Brain microvascular endothelial cell (primary cell): ENCODE measurements around the gene ILK.

Source experiments
- DNase-seq: peaks from one replicate; pipeline ENCODE4 v3.0.0-alpha.2; 2020
- H3K27ac ChIP-seq: fragments of 250-450 bp; sonication (Bioruptor Pico); 2 replicates; pipeline ENCODE4 v1.5.1; 2020; ENCODE audit warnings: mild to moderate bottlenecking, moderate library complexity
- H3K27me3 ChIP-seq: fragments of 250-450 bp; sonication (Bioruptor Pico); replicated peaks from 2 replicates; pipeline ENCODE4 v1.5.1; 2020; ENCODE audit warnings: mild to moderate bottlenecking
- H3K36me3 ChIP-seq: fragments of 250-450 bp; sonication (Bioruptor Pico); replicated peaks from 2 replicates; pipeline ENCODE4 v1.5.1; 2020; ENCODE audit warnings: mild to moderate bottlenecking
- H3K4me3 ChIP-seq: 2 replicates; pipeline ENCODE4 v1.5.1; 2011; ENCODE audit warnings: low read depth, mild to moderate bottlenecking, control low read depth, low read length, moderate library complexity
- CTCF ChIP-seq: IDR thresholded peaks from 2 replicates; pipeline ENCODE4 v1.5.1; 2011; ENCODE audit warnings: low read depth, mild to moderate bottlenecking, moderate library complexity, low read length, control low read depth, inconsistent platforms; ENCODE audit errors: missing control alignments
- in situ Hi-C: cut with HindIII; loops from 2 replicates; pipeline ENCODE4 v1.10.0; 2017; ENCODE audit warnings: low sequenced_read_pairs, low pct_ligation_motif_present

ILK gene

DNA sequence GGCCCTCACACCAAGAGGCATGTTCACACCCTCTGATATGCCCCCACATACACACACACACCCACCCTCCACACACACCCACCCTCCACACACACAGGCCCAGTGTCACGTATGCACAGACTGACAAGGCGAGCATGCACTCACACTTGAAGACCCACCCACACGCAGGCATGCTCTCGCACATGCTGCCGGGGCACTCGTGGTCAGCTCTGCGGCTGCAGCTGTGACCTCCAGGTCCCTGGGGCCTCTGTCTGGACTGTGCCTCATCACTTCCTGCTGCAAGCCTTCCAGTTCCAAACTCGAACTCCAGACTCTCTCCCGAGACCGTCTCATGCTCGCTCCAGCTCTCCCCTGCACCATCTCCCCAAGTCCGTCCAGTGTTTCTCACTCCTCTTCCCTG, 42.5 kb downstream of the ILK start:
- H3K4me3 ChIP-seq, result peak overlapping the region; percentile 12
- no peak for TF ChIP-seq CTCF
- H3K36me3 ChIP-seq, result no peaks in the 10 kb centered on the region

GRCh38 chr11:6646576-6646917, 43.0 kb downstream of the ILK start:
- no peak for DNase-seq
- Histone ChIP-seq H3K4me3 (peak overlapping the region; percentile 12), H3K27ac (no peak overlapping the region), H3K36me3 (no peaks in the 10 kb centered on the region), H3K27me3 (peaks cover 28% of the 10 kb centered on the region)
- no peak for TF ChIP-seq CTCF
- in situ Hi-C loops, result no loop called here

More for the DNA sequence above, 42.5 kb downstream of the ILK start:
- in situ Hi-C loops, result no loop called here
- peak; percentile 72 for DNase-seq
- Histone ChIP-seq H3K27ac (no peak overlapping the region), H3K27me3 (peaks cover 28% of the 10 kb centered on the region)

DNA sequence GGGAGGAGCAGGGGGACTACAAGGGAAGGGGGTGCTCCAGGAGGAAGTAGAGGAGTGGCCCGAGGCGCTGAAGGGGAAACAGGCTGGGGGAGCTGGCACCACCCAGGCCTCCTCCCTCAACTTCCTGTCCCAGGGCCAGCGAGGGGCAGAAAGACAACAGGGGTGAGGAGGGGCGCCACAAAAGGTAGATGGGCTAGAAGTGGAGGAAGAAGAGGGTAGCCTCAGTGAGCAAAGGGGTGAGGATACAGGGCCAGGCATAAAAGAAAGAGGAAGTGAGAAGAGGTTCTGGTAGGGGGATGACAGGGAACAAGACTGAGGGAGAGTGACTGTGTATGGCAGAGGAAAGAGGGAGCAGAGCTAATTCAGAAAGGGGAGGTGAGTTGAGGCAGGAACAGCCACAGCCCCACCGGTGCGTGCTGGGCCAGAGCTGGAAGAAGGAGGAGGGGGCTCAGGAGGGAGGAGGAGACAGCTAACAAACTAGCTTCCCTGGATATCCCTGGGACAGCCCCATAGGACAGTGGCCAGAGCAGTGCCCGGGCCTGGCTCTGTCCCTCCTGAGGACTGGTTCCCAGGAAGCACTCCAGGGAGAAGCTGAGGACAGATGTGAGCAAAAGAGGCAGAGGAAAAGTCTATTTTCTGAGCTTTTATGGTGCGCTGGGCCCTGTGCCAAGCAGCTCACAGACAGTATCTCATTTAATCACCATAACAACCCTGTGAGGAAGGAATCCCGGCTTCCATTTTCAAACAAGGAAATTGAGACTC, 43.5 kb downstream of the ILK start:
- H3K27me3 ChIP-seq, result peaks cover 28% of the 10 kb centered on the region

GRCh38 chr11:6647836-6648235, 44.3 kb downstream of the ILK start:
- Histone ChIP-seq H3K27ac (no peak overlapping the region), H3K27me3 (peaks cover 34% of the 10 kb centered on the region), H3K4me3 (no peak overlapping the region), H3K36me3 (no peaks in the 10 kb centered on the region)
- in situ Hi-C loops, result no loop called here
- no peak for TF ChIP-seq CTCF
- DNase-seq, result no peak

More for the DNA sequence above, 43.5 kb downstream of the ILK start:
- peak; percentile 29 for DNase-seq
- in situ Hi-C loops, result no loop called here
- no peaks in the 10 kb centered on the region for H3K36me3 ChIP-seq
- no peak overlapping the region for H3K4me3 ChIP-seq
- no peak overlapping the region for H3K27ac ChIP-seq
- no peak for TF ChIP-seq CTCF

- no peak overlapping the region for H3K4me3 ChIP-seq
- no peak for DNase-seq
- in situ Hi-C loops, result no loop called here
- no peak for TF ChIP-seq CTCF
- H3K27me3 ChIP-seq, result peaks cover 36% of the 10 kb centered on the region
- no peaks in the 10 kb centered on the region for H3K36me3 ChIP-seq
- H3K27ac ChIP-seq, result no peak overlapping the region
Observed at GRCh38 chr11:6648501-6648900, 44.9 kb downstream of the ILK start.

DNA sequence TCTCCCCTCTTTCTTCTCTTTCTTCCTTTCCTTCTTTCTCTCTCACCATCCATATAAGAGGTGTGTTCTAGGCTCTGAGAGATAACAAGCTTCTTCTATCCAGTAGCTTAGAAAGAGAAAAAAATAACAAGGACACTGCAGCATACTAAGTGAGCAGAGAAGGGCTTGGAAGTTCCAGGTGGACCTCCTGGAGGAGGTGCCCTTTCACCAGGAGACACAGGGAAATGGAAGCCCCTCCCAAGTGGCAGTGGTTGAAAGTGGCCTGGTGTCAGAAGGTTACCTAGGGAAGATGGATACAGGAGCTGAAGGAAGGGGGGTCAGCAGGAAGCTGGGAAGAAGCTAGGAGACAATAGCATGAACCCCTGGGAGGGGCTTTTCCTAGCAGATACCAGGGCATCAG, 46.5 kb downstream of the ILK start:
- Histone ChIP-seq H3K27me3 (peaks cover 45% of the 10 kb centered on the region), H3K27ac (no peak overlapping the region), H3K4me3 (no peak overlapping the region), H3K36me3 (no peaks in the 10 kb centered on the region)
- DNase-seq, result no peak
- in situ Hi-C loops, result no loop called here
- TF ChIP-seq CTCF, result no peak
